GM12891 (cell line): ENCODE data around the gene NEGR1.

Experiments used
- POLR2AphosphoS5 ChIP-seq: IDR thresholded peaks from 2 replicates; pipeline ENCODE4 v1.6.1; 2011; ENCODE audit warnings: low read depth, low read length, control low read depth
- POU2F2 ChIP-seq: IDR thresholded peaks from 2 replicates; pipeline ENCODE4 v1.6.1; 2011; ENCODE audit warnings: low read depth, mild to moderate bottlenecking, control low read depth, low read length, moderate library complexity
- TAF1 ChIP-seq: IDR thresholded peaks from 2 replicates; pipeline ENCODE4 v1.6.1; 2011; ENCODE audit warnings: low read depth, low read length, control low read depth

- no peak for TF ChIP-seq TAF1
- TF ChIP-seq POU2F2, result no peak
- no peak for TF ChIP-seq POLR2AphosphoS5
These were observed 793.6 kb downstream of the NEGR1 start for GRCh38 chr1:71488555-71489252.
